Measurements from ENCODE around the gene PJA1.

The PJA1 gene

DNA sequence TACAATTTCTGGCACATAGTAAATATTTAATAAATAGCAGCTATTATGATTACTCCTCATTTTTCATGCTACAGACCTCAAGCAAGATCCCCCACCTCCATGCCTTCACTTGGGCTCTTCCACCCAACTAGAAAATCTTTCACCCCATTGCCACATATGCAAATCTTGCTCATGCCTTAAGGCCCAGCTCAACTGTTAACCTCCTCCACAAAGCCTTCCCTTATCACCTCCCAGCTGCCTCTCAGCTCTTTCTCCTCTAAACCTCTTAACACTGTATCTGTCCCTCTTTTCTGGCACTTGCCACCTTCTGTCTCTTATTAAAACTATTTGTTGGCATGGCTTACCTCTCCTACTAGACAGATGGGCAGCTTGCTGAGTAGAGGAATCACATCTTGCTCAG, 51.5 kb downstream of the PJA1 start:
- TF ChIP-seq POLR2AphosphoS5 (IDR thresholded peaks at IDR 0.05; ENCODE audit: low read depth, low read length) (no peak), TAF1 (IDR thresholded peaks at IDR 0.05; ENCODE audit: borderline replicate concordance, insufficient read depth, low read length) (no peak), FOXP2 (optimal IDR thresholded peaks at IDR 0.05; ENCODE audit: borderline replicate concordance, extremely low read depth, extremely low read length, insufficient read depth) (no peak), SIN3A (IDR thresholded peaks at IDR 0.05; ENCODE audit: borderline replicate concordance, insufficient read depth, low read length) (no peak), REST (IDR thresholded peaks at IDR 0.05; ENCODE audit: insufficient read depth in 1 of 2, low read depth in 2 of 2, low read length in 2 of 2) (no peak)
